ENCODE results near the gene HACD2.
"Not testable (repeated sequence)": the region's sequence is repeated elsewhere in the genome, so short reads cannot be mapped to it uniquely, and the experiment has no call there.

The HACD2 gene

GRCh38 chr3:123523023-123523412 is 61.8 kb downstream of the HACD2 start:
- DNase-seq (ENCODE audit: low spot score): no peak

- DNase-seq (ENCODE audit: low spot score): no peak
Observed at GRCh38 chr3:123522320-123523022, 62.4 kb downstream of the HACD2 start.

GRCh38 chr3:123521179-123521969 is 63.5 kb downstream of the HACD2 start:
- DNase-seq (ENCODE audit: low spot score): no peak

- DNase-seq (ENCODE audit: low spot score): no peak
Observed at GRCh38 chr3:123520656-123521055, 64.2 kb downstream of the HACD2 start.

- no peak for DNase-seq (ENCODE audit: low spot score)
Observed at GRCh38 chr3:123518892-123519485, 65.9 kb downstream of the HACD2 start.

GRCh38 chr3:123511726-123512125 is 73.1 kb downstream of the HACD2 start:
- no peak for DNase-seq (ENCODE audit: low spot score)

- DNase-seq (ENCODE audit: low spot score): no peak
Observed at GRCh38 chr3:123511084-123511483, 73.8 kb downstream of the HACD2 start.

GRCh38 chr3:123508178-123508577 is 76.7 kb downstream of the HACD2 start:
- DNase-seq (ENCODE audit: low spot score): no peak

GRCh38 chr3:123505820-123506219 is 79.0 kb downstream of the HACD2 start:
- DNase-seq (ENCODE audit: low spot score): no peak

- DNase-seq (ENCODE audit: low spot score): no peak
Observed at GRCh38 chr3:123503203-123503602, 81.7 kb downstream of the HACD2 start.

- DNase-seq (ENCODE audit: low spot score): no peak
Observed at GRCh38 chr3:123499322-123499721, 85.5 kb downstream of the HACD2 start.

- no peak for DNase-seq (ENCODE audit: low spot score)
Observed at GRCh38 chr3:123498761-123499160, 86.1 kb downstream of the HACD2 start.

- no peak for DNase-seq (ENCODE audit: low spot score)
Observed at GRCh38 chr3:123493912-123494311, 90.9 kb downstream of the HACD2 start.

- DNase-seq (ENCODE audit: low spot score): no peak
Observed at GRCh38 chr3:123491966-123492587, 92.8 kb downstream of the HACD2 start.

- peak; percentile 44 for DNase-seq (ENCODE audit: low spot score)
Observed at GRCh38 chr3:123489400-123490004, 95.4 kb downstream of the HACD2 start.

GRCh38 chr3:123488645-123489347 is 96.1 kb downstream of the HACD2 start:
- DNase-seq (ENCODE audit: low spot score): no peak

- DNase-seq (ENCODE audit: low spot score): not testable (repeated sequence)
Observed at GRCh38 chr3:123487063-123487462, 97.8 kb downstream of the HACD2 start.

- DNase-seq (ENCODE audit: low spot score): no peak
Observed at GRCh38 chr3:123486460-123486859, 98.4 kb downstream of the HACD2 start.

GRCh38 chr3:123485551-123485950 is 99.3 kb downstream of the HACD2 start:
- no peak for DNase-seq (ENCODE audit: low spot score)

- DNase-seq (ENCODE audit: low spot score): no peak
Observed at GRCh38 chr3:123483146-123483545, 101.7 kb downstream of the HACD2 start.

- no peak for DNase-seq (ENCODE audit: low spot score)
Observed at GRCh38 chr3:123481722-123482457, 103.0 kb downstream of the HACD2 start.

All from activated CD4-positive, alpha-beta T cell treated with anti-CD3 and anti-CD28 coated beads, Interleukin-2, Interleukin-4, amounts not matched to agents 100 ng/mL and 50 ng/mL, durations not matched to agents 16 hours and 8 hours (primary cell).